Measurements from ENCODE around the gene ALDOB. TPM values are rescaled to one million over a fixed set of nuclear protein-coding genes. Genes with fewer than 3 reads are reported as not detected.
"Not testable (repeated sequence)": the region's sequence is repeated elsewhere in the genome, so short reads cannot be mapped to it uniquely, and the experiment has no call there.

ALDOB gene
- total RNA-seq, 1 donor from 2014 or later = not detected

- peak; percentile 64 for DNase-seq (ENCODE audit: low read depth)
Observed at GRCh38 chr9:101387871-101388506, 47.6 kb downstream of the ALDOB start.

- DNase-seq (ENCODE audit: low read depth) = not testable (repeated sequence)
Observed at GRCh38 chr9:101384873-101385536, 50.6 kb downstream of the ALDOB start, which contains the start of gene BAAT. TSS of gene BAAT (minus strand) at chr9:101385006. CDS start at chr9:101371404, 13,602 bp downstream.

GRCh38 chr9:101383361-101383760 lies 52.2 kb downstream of the ALDOB start:
- DNase-seq (ENCODE audit: low read depth) = peak; percentile 35

DNA sequence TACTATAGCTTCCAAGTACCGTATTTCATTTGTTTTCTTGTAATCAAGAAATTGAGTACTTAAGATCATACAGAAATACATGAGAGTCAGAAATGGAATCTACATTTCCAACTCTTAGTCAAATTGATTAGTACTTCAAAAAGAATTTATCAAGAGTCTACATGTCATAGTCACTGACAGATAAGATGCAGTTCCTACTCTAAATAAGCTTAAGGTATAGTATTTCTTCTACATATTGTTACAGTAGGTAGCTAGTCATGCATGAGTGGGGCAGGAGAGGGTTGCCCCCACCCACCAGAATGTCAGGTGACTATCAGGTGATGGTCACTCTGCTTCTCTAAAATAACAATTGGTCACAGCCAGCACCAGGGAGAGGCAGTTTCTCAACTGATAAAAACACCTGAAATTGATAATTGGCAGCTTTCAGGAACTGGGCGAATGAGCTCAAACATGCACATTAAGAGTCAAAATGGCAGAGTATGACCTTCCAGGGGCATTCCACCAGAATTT lies 53.7 kb downstream of the ALDOB start:
- no peak for DNase-seq (ENCODE audit: low read depth)

- DNase-seq (ENCODE audit: low read depth) = no peak
Observed at GRCh38 chr9:101381118-101381517, 54.5 kb downstream of the ALDOB start.

- DNase-seq (ENCODE audit: low read depth) = no peak
Observed at GRCh38 chr9:101380295-101380694, 55.3 kb downstream of the ALDOB start.

- DNase-seq (ENCODE audit: low read depth) = no peak
Observed at GRCh38 chr9:101376111-101376848, 59.3 kb downstream of the ALDOB start.

DNA sequence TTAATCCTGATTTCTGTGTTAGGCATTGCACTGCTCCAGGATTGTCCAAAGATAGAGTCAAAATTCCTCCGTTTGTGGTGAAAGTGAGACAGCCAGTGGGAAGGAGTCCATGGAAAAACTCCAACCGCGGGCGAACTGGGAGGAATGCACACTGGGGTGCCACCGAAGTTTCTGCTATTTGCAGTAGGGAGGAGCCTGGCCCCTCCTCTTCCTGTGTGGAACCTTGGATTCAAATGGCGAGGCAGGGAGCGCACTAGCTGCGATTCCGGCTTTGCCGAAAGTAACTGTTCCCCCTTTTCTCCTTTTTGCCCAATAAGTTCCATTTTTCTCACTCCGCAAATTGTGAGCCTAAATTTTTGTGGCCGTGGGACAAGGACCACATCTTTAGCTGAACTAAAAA lies 60.0 kb downstream of the ALDOB start:
- no peak for DNase-seq (ENCODE audit: low read depth)

- no peak for DNase-seq (ENCODE audit: low read depth)
Observed at GRCh38 chr9:101372327-101373118, 63.1 kb downstream of the ALDOB start.

DNA sequence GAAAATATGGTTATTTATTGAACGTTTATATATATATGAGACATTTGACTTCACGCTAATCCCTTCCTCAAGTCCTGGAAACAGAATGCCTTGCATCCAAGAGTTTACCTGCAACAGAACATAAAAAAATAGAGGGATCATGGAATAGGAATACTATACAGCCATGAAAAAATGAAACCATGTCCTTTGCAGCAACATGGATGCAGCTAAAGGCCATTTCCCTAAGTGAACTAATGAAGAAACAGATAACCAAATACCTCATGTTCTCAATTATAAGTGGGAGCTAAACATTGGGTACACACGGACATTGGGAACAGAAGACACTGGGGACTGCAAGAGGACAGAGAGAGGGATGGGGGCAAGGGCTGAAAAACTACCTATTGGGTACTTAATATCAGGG lies 63.8 kb downstream of the ALDOB start:
- no peak for DNase-seq (ENCODE audit: low read depth)

Other genes starting within 250 kb of the ALDOB start
- 0.94 and 1.6 TPM in 2 replicates for gene BAAT, start 50.8 kb downstream of the ALDOB start, total RNA-seq
- gene MRPL50, start 37.2 kb downstream of the ALDOB start, total RNA-seq = 18.4 and 21.1 TPM in 2 replicates
- 16.8 and 36.3 TPM in 2 replicates for gene ZNF189, start 36.9 kb downstream of the ALDOB start, total RNA-seq
- 19.4 and 47.3 TPM in 2 replicates for gene RNF20, start 98.1 kb upstream of the ALDOB start, total RNA-seq
- not detected in 2 replicates for gene PPP3R2, start 159.2 kb upstream of the ALDOB start, total RNA-seq

Data from renal cortical epithelial cell (primary cell).